Stomach (tissue), 9 donors: ENCODE results near the gene ANXA2. TPM values are rescaled to one million over a fixed set of nuclear protein-coding genes. Genes with fewer than 3 reads are reported as not detected.

Experiments used
- DNase-seq, 2 donors: peaks; one replicate each; pipeline versions ENCODE4 v3.0.0 to v3.0.0-alpha.2; 2013 to 2019
- H3K27ac ChIP-seq, 5 donors: fragments of 200-600 bp in 4 of 5; sonication (generic) in 4 of 5; one replicate each; pipeline ENCODE4 v1.5.1; 2013 to 2019; ENCODE audit warnings: mild to moderate bottlenecking in 1 of 5, moderate library complexity in 1 of 5
- H3K27me3 ChIP-seq, 3 donors: fragments of 200-600 bp; sonication (generic); one replicate each; pipeline ENCODE4 v1.5.1; 2017 to 2019; ENCODE audit warnings: mixed run types in 1 of 3
- H3K36me3 ChIP-seq, 4 donors: fragments of 200-600 bp; sonication (generic); 1 replicate in 3 of 4; 2 replicates in 1 of 4; pipeline ENCODE4 v1.5.1; 2016 to 2019
- H3K4me1 ChIP-seq, 4 donors: fragments of 200-600 bp; sonication (generic); one replicate each; pipeline ENCODE4 v1.5.1; 2016 to 2019
- H3K4me3 ChIP-seq, 4 donors: fragments of 200-600 bp; sonication (generic) in 3 of 4; one replicate each; pipeline ENCODE4 v1.5.1; 2016 to 2019; ENCODE audit warnings: mild to moderate bottlenecking in 1 of 4
- H3K9me3 ChIP-seq, 4 donors: fragments of 200-600 bp; sonication (generic); one replicate each; pipeline ENCODE4 v1.5.1; 2016 to 2019
- EP300 ChIP-seq: sonication (generic); formaldehyde crosslinking; IDR thresholded peaks from one replicate; pipeline ENCODE4 v1.6.1; 2017; ENCODE audit warnings: antibody characterized with exemption
- POLR2A ChIP-seq, 4 donors: fragments of 450-650 bp; IDR thresholded peaks; one replicate each; pipeline ENCODE4 v1.6.1; 2016; ENCODE audit warnings: antibody characterized with exemption in 4 of 4, control low read depth in 2 of 4, mild to moderate bottlenecking in 1 of 4, moderate library complexity in 1 of 4
- POLR2AphosphoS5 ChIP-seq, 3 donors: sonication (generic); formaldehyde crosslinking; IDR thresholded peaks; one replicate each; pipeline ENCODE4 v1.6.1; 2016; ENCODE audit warnings: antibody characterized with exemption in 3 of 3
- WGBS, 5 donors: extraction: QIAGEN DNeasy Blood & Tissue Kit in 3 of 5; methylation state at CpG; one replicate each; pipeline versions ENCODE4 v1.1.5 to v1.1.7; 2013 to 2018; 5-methylcytosine and 5-hydroxymethylcytosine counted together
- intact Hi-C: fragments of 100-400 bp; cut with DNase I; formaldehyde crosslinking; loops from one replicate; pipeline ENCODE4 v1.15.1; 2023; ENCODE audit warnings: low total_unique reads
- polyA plus RNA-seq, 3 donors: library from polyadenylated mRNA; stranded (reverse); fragments of 200-250 nt; gene quantifications; one replicate each; pipeline ENCODE4 v1.2.3, GENCODE V29; 2013
- total RNA-seq, 5 donors: library from RNA; depleted of rRNA; stranded (reverse); fragments of >200 nt; gene quantifications; one replicate each; pipeline versions ENCODE4 v1.1.0 to v1.2.3, GENCODE V29; 2014 to 2016
- TF ChIP-seq, protein P1 (sequence below), 7 experiments: fragments of 450-650 bp in 4 of 7; fragments of 200-600 bp in 3 of 7; sonication (generic) in 3 of 7; IDR thresholded peaks; one replicate each; pipeline ENCODE4 v1.5.1; 2016 to 2019; ENCODE audit warnings: antibody characterized with exemption in 7 of 7, control low read depth in 2 of 7, mild to moderate bottlenecking in 1 of 7
- donor health status: healthy with polysubstance abuse.
- donor health status: Bipolar disorder and iron deficiency.
- donor health status: healthy.

ANXA2 gene
- total and polyA plus RNA-seq, 8 donors = 292 to 1,332 (median 538) TPM

DNA sequence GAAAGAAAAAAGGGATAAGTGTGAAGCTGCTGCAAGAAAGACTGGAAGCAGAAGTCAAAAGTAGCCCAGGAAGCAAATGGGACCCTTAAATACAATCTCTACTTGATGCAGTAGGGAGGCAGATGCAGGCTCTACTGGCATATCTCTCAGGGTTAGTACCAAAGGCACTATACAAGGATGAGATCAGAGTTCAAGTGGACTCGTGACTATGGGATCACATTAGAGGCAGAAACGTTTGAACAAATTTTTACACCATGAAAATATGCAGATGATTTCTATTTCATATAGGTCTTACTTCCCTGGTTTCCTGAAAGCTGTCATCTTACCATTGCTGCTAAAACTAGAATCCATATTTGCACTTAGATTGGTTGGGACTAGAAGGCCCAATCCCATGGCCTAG lies 27.7 kb upstream of the ANXA2 start:
- TF ChIP-seq EP300 = no peak
- TF ChIP-seq, protein P1, sequence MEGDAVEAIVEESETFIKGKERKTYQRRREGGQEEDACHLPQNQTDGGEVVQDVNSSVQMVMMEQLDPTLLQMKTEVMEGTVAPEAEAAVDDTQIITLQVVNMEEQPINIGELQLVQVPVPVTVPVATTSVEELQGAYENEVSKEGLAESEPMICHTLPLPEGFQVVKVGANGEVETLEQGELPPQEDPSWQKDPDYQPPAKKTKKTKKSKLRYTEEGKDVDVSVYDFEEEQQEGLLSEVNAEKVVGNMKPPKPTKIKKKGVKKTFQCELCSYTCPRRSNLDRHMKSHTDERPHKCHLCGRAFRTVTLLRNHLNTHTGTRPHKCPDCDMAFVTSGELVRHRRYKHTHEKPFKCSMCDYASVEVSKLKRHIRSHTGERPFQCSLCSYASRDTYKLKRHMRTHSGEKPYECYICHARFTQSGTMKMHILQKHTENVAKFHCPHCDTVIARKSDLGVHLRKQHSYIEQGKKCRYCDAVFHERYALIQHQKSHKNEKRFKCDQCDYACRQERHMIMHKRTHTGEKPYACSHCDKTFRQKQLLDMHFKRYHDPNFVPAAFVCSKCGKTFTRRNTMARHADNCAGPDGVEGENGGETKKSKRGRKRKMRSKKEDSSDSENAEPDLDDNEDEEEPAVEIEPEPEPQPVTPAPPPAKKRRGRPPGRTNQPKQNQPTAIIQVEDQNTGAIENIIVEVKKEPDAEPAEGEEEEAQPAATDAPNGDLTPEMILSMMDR (IDR thresholded peaks at IDR 0.05) = no peak
- no peak for TF ChIP-seq POLR2AphosphoS5 (IDR thresholded peaks at IDR 0.05)
- no peak for TF ChIP-seq POLR2A (IDR thresholded peaks at IDR 0.05)
- H3K36me3 ChIP-seq = peaks cover 0 to 30% (median 14%) of the 10 kb centered on the region in 4 donors
- no peak overlapping the region for H3K27ac ChIP-seq
- no peaks in the 10 kb centered on the region for H3K9me3 ChIP-seq
- no peaks in the 10 kb centered on the region for H3K27me3 ChIP-seq
- WGBS, 5 donors = 55 to 66% (median 57%) methylated on average over 2 of the region's 2 CpGs
- no peak overlapping the region for H3K4me3 ChIP-seq
- intact Hi-C loops = no loop called here
- DNase-seq = no peak
- peaks cover 9 to 57% (median 20%) of the 10 kb centered on the region in 4 donors for H3K4me1 ChIP-seq

DNA sequence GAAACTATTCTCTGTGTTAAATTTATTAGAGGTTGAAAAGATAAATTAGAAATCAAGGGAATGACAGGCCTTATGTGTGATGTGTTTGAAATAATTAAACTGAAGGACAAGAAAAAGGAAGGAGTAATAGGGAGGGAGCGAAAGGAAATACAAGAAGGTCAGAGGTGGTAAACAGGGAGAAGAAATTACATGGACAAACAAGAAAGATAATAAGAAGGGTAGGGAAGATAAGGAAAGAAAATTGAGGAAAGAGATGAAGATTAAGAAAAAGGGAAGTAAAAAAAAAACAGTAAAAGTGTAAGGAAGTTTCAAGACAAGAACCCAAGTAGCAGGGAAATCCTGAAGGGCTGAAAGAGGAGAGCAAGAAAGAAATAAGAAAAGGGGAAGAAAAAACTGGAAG lies 26.2 kb upstream of the ANXA2 start:
- peak overlapping the region in 4 of 5 donors; percentile 18 to 68 (median 44) for H3K27ac ChIP-seq
- H3K36me3 ChIP-seq = peaks cover 0 to 25% (median 13%) of the 10 kb centered on the region in 4 donors
- H3K9me3 ChIP-seq = no peaks in the 10 kb centered on the region
- H3K4me1 ChIP-seq = peaks cover 9 to 68% (median 20%) of the 10 kb centered on the region in 4 donors
- no peak for DNase-seq
- 52 to 80% (median 67%) methylated on average over 1 of the region's 1 CpG for WGBS, 5 donors
- TF ChIP-seq EP300 (no peak), POLR2A (IDR thresholded peaks at IDR 0.05) (no peak), POLR2AphosphoS5 (IDR thresholded peaks at IDR 0.05) (no peak)
- TF ChIP-seq, protein P1 (IDR thresholded peaks at IDR 0.05) = no peak
- no peaks in the 10 kb centered on the region for H3K27me3 ChIP-seq
- H3K4me3 ChIP-seq = no peak overlapping the region
- intact Hi-C loops = no loop called here

DNA sequence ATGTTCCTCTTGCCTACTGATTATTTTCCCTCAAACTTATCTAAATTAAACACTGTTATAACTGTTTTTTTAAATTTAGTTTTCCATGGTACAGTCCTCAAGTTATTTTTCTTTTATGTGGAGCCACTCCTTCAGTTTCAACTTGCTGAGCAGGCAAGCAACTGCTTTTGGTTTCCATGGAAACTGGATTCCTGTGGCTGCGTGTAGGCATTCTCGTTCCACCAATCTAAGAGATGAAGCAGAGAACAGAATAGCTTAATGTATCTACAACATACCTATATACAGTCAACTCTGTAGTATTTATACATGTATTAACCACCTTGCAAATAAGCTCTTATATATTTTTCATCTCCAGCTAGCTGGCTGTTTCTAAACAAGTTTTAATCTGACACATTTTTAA lies 25.8 kb upstream of the ANXA2 start:
- intact Hi-C loops = no loop called here

DNA sequence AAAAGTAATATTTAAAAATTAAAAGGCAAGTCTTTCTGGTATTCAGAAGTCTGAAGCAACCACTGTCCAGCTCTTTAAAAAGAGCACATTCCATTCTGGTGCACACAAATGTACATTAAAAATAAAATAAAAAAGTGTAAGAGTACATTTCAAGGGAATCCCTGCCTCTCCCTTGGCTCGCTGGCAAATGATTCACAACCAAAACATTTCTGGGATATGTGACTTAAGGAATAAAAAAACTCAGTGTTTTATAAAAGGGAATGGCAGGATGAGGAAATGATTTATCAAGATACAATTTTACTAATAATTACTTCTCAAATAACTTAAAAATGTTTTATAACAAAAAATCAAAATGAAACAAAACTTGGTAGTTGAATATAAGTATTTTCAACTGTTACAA lies 23.8 kb upstream of the ANXA2 start:
- TF ChIP-seq, protein P1 (IDR thresholded peaks at IDR 0.05) = no peak
- TF ChIP-seq POLR2AphosphoS5 (IDR thresholded peaks at IDR 0.05) = no peak
- no peak for TF ChIP-seq POLR2A (IDR thresholded peaks at IDR 0.05)
- TF ChIP-seq EP300 = no peak
- no peaks in the 10 kb centered on the region for H3K9me3 ChIP-seq
- peaks cover 0 to 55% (median 19%) of the 10 kb centered on the region in 4 donors for H3K4me1 ChIP-seq
- no peak overlapping the region for H3K27ac ChIP-seq
- peaks cover 0 to 12% (median 2%) of the 10 kb centered on the region in 4 donors for H3K36me3 ChIP-seq
- intact Hi-C loops = no loop called here
- H3K4me3 ChIP-seq = no peak overlapping the region
- 60 to 74% (median 67%) methylated on average over 1 of the region's 1 CpG for WGBS, 5 donors
- peak in 1 of 2 donors; percentile 39 for DNase-seq
- H3K27me3 ChIP-seq = no peaks in the 10 kb centered on the region

More for the DNA sequence above, 25.8 kb upstream of the ANXA2 start:
- Histone ChIP-seq H3K27ac (peak overlapping the region in 4 of 5 donors; percentile 32 to 68 (median 44)), H3K36me3 (peaks cover 0 to 25% (median 13%) of the 10 kb centered on the region in 4 donors), H3K4me1 (peaks cover 9 to 68% (median 20%) of the 10 kb centered on the region in 4 donors), H3K27me3 (no peaks in the 10 kb centered on the region), H3K4me3 (no peak overlapping the region), H3K9me3 (no peaks in the 10 kb centered on the region)
- TF ChIP-seq POLR2A (IDR thresholded peaks at IDR 0.05) (no peak), EP300 (no peak), POLR2AphosphoS5 (IDR thresholded peaks at IDR 0.05) (no peak)
- TF ChIP-seq, protein P1 (IDR thresholded peaks at IDR 0.05) = no peak
- WGBS, 5 donors = 6 to 26% (median 15%) methylated on average over 2 of the region's 2 CpGs
- peak in 1 of 2 donors; percentile 90 for DNase-seq
